Stromal cell of bone marrow (primary cell): ENCODE measurements around the gene MYL6.
"Not testable (repeated sequence)": the region's sequence is repeated elsewhere in the genome, so short reads cannot be mapped to it uniquely, and the experiment has no call there.

Experiments used
- DNase-seq: peaks from one replicate; pipeline ENCODE4 v3.0.0-alpha.2; 2012; ENCODE audit warnings: low read depth

The MYL6 gene

DNA sequence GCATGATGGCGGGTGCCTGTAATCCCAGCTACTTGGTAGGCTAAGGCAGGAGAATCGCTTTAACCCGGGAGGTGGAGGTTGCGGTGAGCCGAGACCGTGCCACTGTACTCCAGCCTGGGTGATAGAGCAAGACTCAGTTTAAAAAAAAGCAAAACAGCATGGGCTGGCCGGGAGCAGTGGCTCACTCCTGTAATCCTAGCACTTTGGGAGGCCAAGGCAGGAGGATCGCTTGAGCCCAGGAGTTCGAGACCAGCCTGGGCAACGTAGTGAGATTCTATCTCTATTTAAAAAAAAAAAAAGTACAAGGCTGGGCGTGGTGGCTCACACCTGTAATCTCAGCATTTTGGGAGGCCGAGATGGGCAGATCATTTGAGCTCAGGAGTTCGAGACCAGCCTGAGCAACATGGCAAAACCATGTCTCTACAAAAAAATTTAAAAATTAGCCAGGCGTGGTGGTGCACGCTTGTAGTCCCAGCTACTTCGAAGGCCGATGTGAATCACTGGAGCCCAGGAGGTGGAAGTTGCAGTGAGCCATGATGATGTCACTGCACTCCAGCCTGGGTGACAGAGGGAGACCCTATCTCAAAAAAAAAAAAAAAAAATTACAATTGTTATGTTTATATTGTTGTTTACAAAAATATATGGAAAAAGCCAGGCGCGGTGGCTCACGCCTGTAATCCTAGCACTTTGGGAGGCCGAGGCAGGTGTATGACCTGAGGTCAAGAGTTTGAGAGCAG is 1.5 kb upstream of the MYL6 start:
- not testable (repeated sequence) for DNase-seq

DNA sequence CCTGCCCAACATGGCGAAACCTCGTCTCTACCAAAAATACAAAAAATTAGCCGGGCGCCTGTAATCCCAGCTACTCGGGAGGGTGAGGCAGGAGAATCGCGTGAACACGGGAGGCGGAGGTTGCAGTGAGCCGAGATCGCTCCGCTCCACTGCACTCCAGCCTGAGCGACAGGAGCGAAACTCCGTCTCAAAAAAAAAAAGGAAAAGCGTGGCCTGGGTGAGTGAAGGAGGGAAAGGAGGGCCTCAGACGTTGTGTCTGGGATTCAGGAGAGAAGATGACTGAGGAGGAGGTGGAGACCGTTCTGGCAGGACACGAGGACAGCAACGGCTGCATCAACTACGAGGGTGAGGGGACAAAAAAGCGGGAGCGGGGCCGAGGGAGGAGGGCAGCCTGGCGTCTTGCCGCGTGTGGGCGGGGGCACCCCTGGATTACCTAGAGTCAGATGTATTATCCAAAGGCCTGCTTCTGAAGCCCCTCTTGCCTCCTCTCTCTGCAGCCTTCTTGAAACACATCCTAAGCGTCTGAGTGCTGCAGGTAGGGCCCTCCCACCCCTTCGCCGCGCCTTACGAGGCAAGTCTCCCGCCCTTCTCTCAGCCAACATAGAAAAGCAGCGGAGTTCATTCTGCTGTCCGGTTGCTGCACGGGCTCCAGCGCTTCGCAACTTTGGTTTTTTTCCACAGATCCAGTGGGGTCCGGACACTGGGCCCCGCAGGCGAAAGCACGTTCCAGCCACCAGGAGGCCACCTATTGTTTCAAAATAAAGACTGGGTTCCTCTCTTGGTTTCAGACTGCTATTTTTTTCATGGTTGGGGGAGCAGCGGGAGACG is 744 bp upstream of the MYL6 start:
- DNase-seq, result peak; percentile 59

DNA sequence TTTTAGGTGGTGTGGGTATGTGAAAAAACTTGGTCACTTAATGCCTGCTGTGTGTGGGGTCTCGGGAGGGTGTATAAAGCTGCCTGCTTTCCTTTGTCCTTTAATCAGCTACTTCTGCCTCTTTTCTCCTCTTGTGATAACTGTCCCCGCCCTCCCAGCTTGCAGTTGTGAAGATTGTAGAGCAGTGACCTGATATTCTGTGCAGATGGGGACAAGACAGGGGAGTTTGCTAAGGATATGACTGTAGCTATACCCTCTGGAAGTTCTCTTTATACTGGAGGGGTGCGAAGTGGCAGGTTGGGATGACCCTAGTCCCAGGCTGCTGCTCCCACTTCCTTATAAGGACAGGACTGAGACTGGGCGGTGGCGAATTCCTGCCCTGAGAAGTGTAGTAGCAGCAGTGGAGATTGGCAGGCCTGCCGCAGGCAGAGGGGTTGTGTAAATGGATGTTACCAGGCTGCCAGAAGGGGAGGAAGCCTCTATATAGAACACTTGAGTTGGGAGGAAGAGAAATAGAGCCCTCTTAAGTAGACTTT is 835 bp downstream of the MYL6 start:
- DNase-seq, result peak; percentile 48

DNA sequence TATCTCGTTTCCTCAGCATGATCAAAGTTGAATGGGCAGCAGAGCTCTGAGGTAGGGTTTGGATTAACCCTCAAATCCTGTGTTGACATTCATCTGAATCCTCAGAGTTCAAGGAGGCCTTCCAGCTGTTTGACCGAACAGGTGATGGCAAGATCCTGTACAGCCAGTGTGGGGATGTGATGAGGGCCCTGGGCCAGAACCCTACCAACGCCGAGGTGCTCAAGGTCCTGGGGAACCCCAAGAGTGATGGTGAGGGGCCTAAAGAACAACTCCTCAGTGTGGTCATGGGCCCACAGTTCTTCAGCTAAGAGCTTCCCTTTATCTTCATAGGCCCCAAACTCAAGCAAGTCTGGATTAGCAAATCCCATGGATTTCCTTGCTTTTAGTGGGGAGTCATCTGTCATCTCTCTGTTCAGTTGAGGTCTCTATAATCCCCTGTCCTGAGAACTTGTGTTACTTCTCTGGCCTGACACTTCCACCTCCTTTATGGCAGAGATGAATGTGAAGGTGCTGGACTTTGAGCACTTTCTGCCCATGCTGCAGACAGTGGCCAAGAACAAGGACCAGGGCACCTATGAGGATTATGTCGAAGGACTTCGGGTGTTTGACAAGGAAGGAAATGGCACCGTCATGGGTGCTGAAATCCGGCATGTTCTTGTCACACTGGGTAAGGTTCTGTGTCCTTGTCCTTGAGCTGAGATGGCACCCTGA is 1.5 kb downstream of the MYL6 start:
- DNase-seq, result no peak

DNA sequence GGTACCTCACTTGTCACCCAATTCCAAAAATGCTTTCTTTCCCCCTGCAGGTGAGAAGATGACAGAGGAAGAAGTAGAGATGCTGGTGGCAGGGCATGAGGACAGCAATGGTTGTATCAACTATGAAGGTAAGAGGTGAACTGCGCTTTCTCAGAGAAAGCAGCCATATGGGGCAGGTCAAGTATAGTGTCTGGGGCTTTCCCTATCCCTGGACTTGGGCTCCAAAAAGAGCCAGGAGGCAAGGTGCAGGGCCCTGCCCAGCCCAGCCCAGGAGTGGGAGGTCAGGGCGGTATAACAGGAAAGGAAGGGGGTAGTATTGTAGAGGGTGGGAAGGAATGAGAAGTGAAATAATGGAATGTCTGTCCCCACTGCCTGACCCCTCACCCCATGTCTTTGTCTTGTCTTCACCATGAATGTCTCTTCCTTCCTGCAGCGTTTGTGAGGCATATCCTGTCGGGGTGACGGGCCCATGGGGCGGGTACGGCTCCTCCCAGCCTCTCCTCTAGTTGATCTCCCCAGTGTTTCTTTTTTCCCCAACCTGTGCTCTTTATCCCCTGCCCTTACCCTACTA is 2.1 kb downstream of the MYL6 start:
- DNase-seq, result no peak

DNA sequence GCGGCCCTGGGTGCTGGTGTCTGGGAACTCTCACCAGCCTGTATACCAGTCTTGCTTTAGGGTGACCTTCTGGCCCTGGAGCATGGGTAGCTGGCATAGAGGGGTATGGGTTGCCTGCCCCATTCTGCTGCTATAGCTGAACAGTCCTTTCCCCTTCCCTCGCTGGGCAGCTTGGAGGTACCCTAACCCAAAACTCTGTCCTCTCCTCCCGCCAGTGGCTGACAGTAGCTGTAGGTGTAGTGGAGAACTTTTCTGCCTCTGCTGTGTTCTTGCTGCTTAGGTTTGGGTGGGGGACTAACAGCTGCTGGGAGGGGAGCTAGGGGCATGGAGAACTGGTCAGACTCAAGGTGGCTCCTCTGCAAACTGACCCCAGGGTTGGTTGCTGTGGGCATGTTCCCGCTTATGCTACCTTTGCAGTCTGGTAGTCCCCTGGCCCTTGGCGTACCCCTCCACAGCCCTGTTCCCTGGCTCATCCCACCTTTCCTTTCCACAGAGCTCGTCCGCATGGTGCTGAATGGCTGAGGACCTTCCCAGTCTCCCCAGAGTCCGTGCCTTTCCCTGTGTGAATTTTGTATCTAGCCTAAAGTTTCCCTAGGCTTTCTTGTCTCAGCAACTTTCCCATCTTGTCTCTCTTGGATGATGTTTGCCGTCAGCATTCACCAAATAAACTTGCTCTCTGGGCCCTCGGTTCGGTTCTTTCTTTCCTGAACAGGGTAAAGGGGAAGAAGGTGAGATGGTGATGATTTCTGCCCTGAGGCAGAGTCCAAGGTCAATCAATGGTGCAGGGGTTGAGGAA is 2.9 kb downstream of the MYL6 start:
- no peak for DNase-seq

DNA sequence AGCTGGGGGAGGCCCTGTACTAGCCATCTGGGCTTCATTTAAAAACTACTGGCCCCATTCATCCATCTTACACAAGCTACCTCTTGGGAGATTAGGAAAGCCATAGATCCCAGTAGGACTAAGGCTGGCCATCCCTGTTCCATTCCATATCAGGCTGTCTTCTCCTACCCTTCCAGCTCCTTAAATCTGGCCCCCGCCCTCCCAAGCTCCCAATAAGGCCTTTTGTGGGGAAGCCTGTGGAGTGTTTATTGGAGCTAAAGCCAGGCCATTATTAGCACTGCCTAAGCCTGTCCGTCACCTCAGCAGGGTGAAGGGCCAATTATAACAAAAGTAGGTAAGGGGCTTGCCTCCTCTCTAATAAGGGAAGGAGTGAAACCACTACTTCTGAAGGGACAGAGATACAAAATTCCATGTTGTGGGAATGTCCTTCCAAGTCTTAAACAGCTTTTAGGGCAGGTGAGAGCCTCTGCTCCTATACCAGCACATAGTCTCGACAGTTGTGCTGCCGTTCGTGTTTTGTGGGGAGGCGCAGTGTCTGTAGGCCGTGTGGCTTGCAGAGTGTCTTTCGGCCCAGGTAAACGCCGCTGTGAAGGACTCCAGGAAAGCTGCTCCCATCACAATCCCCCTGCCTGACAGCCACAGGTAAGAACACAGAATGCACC is 3.7 kb downstream of the MYL6 start:
- no peak for DNase-seq

DNA sequence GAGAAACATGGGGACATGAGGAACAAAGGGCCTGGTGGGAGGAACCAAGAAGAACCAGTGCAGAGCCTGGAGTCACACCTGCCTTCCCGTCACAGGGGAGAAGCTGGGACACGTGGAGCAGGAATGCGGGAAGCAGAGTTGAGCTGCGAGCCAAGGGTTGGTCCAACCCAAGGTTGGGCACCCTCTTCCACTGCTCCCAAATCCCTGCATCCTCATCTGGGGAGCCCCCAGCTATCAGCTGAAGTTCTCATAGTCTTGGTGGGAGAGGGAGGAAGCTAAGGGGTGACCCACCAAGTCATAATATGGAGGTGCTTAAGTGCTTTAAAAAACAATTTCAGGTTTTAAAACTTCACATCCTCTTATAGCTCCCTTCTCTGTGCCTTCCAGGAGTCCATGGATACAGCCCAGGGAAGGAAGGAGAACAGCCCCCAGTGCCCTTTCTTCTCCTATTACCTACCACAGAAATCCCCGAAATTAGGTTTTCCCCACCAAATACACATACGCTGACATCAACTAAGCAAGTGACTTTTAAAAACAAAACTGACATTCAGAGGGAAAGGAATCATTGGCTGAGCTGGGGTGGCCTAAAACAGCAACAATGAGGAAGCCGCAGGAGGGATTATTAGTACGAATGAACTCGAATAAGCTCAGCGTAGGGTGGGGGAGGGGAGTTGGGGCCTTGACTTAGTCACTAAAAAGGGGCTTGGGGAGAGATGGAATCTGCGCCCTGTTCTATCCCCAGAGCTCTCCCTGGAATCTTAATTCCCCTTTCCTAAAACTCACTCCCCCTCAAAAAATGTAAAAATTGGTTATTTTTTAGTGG is 4.5 kb downstream of the MYL6 start:
- DNase-seq, result no peak

DNA sequence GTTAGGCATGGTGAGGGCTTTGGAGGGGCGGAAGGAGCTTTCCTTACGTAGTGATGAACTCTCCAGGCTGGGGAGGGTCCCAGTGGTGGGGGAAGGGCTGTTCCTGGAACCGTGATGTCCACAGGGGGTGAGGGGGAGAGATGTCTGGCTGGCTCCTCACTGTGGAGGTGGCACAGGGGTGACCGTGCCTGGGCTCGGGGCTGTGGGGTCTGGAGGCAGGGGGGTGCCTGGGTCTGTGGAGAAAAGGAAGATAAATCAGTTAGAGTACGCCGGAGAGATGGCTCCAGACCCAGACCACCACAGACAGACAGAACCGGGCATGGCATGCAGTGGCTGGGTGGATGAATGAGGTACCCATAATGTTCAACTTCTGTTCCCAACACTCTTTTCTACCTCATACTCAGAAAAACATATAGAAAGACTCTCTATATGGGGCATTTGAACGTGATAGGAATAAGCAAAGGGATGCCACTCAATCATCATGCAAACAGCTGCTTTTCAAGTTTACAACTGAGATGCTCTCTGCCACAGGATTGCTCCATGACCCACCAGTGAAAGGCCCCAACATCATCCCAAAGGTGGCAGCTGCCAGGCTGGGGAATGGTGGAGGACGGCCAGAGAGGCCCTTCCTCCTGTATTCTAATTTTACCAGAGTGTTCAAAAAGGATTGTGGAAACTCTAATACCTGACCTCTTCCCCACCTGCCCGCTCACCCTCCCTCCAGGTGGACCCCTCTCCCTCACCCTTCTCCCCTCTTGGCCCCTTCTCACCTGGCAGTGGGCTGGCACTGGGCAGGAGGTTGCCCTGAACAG is 5.6 kb downstream of the MYL6 start:
- DNase-seq, result no peak

DNA sequence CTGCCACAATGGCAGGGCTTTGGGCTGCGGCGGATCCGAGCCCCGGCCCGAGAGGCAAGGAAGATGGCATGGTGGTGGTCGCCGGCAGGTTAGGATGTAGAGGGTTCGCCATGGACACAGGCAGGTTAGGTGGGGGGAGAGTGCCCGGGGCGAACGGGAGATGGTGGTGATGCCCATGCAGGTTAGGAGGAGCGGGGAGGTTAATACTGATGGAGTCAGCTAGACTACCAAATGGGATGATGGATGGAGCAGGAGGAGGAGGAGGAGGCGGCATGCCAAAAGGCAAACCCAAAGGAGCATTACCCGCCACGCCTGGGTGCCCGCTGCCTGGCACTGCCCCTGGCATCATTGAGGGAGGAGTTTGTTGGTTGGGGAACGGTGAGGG is 6.2 kb downstream of the MYL6 start:
- DNase-seq, result no peak

DNA sequence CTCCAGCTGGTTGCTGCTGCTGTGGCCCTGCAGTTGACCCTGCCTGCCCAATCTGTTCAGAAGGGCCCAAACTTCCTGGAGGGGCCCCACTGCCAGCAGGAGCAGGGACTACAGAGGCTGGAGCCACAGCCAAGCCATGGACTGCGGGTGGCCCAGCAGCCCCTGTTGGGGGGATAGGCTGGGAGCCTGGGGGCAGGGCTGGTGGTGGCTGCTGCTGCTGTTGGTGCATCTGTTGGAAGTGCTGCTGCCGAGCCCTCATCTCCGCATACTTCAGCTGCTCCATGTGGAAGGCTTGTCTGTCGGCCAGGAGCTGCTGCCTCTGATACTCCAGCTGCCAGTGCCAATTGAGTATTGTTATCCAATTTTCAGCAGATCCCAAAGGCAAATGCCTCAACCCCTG is 7.2 kb downstream of the MYL6 start:
- no peak for DNase-seq

DNA sequence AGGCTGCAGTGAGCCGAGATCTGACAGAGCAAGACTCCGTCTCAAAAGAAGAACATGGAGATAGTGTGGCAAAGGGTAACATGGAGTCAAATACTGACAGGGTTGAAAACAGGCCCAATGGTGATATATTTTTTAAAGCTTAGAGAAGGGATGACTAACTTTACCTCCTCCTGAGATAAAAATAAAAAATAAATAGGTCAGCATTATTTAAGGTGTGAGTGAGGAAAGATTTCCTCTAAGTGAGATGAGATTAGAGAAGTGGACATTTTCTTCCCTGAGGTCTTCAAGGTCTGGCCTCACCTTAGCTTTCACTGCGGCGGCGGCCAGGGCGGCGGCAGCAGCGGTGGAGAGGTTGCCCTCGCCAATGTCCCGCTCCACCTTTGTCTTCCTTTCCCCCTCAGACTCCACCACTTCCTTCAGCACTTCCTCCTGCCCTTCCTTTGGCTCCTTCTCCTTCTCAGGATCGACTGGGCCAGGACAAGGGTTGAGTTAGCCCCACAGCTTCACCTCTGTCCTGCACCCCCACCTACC is 11.1 kb downstream of the MYL6 start:
- DNase-seq, result no peak

DNA sequence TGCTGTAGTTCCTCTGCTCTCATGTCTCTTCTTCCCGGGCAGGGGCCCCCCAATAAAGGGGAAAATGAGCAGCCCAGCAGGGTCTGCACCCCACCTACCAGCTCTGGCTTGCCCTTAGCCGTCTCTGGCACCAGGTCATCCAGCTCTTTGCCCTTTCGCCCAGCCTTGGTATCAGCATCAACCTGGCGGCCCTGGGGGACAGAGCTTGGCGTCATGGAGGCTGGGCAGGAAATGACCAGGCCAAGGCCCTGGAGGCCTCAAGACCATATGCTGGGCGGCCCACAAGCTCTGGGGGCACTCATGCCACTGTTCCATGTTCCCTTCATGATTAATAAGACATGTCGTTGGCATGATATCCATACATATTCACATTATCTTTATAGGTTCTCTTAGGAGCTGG is 14.7 kb downstream of the MYL6 start:
- no peak for DNase-seq

DNA sequence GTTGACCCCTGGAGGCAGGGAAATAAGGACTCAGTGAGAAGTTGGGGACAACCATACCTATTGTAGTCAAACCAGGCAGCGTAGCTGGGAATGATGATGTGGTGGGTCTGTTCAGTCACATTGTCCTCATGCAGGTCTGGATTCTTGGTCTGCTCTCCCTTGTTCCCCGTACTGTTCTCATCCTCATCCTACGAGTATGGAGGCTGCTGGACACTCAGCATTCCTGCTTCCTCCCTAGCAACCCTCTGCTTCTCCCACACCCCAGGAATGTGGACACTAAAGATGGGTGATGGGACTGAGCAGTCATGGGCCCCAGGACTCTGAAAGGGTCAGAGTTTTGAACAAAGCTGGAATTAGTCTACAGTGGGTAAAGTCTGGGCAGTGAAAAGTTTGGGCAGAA is 20.2 kb downstream of the MYL6 start:
- no peak for DNase-seq

DNA sequence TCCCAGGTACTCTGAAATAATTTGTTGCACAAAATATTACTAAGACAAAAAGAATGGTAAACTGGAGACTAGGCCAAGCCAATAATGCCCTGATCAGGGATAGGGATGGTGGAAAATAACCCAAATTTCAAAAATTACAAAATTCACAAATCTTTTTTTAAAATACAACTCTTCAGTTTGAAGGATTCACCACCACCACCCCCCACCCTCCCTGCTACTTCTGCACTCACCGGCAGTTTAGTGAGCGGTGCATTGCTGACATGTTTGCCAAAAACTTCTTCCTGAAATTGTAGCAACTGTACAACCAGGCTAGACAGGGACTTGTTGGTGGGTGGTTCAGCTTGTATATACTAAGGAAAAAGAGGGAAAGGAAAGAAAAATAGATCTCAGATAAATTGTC is 28.8 kb downstream of the MYL6 start:
- DNase-seq, result no peak

DNA sequence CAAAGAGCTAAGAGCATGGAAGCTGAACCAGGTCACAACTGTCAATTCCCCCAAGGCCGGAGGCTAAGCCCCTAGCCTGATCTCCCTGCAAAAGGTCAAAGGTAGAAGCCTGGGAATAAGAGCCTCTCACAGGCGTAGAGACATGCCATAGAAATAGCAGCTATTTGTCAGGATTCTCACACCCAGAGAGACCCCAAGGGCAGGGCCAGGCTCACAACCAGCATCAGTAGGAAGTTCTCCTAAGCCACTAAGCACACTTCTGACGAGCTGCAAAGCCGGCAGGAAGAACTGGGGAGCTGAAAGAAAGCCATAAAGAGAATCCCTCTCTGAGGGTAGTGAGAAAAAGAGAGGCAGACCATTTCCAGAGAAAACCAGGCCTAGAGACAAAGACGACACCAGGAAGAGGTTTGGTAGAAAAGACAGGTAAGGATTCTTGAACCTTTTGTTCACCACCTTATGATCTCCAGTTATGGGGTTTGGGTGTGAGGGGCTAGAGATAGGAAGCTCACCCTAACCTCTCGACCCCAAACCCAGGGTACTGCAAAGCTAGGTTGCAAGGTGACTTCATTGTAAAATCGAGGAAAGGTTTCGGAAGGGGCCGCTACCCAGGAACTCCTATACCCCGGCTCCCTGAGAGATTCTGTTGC is 30.1 kb downstream of the MYL6 start:
- DNase-seq, result no peak

DNA sequence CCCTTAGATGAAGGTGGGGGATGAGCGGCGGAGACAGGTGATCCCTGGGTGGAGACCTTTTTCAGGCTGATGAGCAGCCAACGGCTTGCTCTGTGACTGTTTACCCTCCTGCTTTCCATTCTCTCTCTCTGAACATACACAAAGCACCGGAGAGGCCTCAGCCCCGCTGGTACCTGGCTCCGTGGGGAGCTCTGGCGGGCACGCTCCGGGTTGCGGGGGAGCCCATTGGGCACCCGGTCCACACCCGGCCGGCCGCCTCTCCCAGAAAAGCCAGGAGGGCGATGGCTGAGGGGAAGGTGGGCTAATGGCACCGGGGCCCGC is 30.6 kb downstream of the MYL6 start:
- no peak for DNase-seq

DNA sequence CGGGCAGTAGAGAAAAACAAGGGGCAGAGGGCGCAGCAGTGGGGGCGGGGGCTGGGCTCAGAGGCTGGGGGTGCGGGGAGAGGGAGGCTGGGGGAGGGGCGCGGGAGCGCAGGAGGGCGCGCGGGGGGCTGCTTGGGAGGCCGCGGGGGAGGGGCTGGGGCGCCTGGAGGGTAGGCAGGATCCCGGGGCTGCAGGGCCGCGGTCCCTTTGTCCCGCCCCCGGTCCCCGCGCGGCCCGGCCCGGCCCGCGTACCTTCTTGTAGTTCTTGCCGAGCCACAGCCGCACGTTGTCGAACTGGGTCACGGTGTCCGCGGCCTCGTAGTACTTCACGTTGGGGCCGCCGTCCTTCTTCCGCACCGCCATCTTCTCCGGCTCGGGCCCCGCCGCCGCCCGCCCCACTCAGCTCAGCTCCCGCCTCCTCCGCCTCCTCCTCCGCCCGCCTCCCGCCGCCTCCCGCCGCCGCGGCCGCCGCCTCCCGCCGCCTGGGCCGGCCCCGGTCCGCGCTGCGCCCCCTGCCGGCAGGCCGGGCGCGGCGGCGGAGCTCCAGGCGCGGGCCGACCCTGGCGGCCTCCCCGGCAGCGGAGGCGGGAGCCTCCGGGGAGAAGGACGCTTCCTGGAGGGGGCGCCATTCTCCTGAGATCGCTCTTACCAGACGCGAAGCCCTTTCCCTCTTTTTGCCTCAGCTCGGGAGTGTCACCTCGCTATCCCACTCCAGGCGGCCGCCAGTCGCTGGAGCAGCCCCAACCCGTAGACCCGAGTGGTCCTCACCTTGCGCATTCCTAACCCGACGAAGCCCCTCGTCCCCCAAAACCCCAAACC is 31.1 kb downstream of the MYL6 start, which contains the start of gene SMARCC2:
Gene SMARCC2, minus strand, starts transcription at position 385 of the 819 bp plus-strand sequence. Its CDS starts 22 bp downstream, at position 363.
- DNase-seq, result peak; percentile 78
